Measurements from ENCODE around the gene HAP1.
"Not testable (repeated sequence)": the region's sequence is repeated elsewhere in the genome, so short reads cannot be mapped to it uniquely, and the experiment has no call there.

HAP1 gene

DNA sequence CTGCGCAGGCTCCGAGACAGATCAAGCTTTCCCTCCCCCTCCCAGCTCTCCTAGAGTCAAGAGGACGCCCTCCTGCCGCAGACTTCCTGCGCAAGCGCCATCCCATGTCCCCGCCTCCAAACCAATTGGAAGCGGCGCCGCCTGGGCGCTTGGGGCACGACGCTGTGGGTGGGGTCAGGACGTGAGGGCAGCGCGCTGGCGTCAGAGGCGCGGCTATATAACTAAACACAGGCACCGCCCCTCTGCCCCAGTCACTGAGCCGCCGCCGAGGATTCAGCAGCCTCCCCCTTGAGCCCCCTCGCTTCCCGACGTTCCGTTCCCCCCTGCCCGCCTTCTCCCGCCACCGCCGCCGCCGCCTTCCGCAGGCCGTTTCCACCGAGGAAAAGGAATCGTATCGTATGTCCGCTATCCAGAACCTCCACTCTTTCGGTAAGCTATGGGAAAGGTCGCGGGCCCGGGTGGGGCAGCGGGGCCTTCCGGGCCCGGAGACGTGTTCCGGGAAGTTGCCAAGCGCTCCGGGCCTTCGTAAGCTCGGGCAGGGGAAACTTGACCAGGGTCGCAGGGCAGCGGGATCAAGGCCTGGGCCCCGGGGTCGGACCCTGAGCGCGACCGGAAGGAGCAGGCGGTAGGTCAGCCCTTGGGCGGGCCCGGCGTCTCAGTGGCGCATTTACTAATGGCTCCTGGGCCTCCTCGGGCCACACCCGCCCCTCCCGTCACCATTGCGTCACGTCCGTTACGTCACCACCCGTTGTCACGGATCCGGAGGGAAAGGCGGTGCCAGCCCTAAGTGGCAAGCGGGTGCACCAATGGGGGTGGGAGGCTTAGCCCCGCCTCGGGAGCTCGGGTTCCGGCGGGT is 45.6 kb downstream of the HAP1 start, which contains the start of gene EIF1:
TSS of gene EIF1 (plus strand) at position 245 of the 856 bp plus-strand sequence. CDS start at position 399, 154 bp downstream.
- peak; percentile 99 for DNase-seq

DNA sequence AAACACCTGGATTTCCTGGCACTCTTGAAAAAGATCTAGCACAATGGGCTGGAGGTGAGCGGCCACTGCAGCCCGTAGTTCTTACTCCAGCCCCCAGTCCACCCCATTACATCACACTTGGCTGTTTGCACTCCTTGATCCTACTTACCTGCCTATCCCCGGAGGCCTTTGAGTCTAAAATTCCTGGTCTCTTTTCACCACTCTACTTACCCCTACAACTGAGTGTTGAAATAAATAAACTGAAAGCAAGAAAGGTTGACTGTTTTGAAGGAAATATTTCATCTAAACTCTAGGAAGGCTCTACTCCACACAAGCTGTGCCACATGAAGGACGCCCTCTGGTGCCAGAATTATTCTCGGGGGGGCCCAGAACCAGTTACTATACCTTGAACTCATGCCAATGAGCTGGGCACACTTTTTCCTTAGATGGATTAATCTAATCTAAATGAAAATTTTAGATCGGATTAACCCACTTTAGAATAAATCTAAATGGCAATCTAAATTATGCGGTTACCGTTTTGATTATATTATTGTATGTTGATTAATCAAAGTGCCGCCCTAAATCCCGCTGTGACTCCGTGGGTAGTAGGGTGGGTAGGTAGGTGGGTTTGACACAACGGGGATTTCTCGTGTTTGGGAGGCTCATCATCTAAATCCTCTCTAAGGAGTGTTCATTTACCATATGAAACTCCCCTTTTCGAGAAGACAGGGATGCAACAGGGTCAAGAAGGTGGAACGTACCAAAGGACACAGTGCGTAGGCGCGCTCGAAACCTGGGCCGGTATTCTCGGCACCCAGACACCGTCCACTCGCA is 46.4 kb downstream of the HAP1 start:
- peak; percentile 83 for DNase-seq

DNA sequence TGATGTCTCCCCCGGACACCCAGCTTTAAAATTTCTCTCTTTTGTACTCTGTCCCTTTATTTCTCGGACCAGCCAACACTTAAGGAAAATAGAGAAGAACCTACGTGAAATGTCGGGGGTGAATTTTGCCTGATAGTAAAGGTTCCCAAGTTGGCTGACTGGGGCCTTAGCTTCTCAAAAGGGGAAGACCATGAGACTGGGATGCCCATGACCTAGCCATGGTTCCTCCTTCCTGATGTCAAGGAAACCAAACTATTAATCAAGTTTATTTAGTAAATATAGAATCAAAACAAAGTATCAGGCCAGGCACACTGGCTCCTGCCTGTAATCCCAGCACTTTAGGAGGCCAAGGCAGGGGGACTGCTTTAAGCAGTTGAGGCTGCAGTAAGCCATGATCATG is 48.2 kb downstream of the HAP1 start:
- DNase-seq: no peak

DNA sequence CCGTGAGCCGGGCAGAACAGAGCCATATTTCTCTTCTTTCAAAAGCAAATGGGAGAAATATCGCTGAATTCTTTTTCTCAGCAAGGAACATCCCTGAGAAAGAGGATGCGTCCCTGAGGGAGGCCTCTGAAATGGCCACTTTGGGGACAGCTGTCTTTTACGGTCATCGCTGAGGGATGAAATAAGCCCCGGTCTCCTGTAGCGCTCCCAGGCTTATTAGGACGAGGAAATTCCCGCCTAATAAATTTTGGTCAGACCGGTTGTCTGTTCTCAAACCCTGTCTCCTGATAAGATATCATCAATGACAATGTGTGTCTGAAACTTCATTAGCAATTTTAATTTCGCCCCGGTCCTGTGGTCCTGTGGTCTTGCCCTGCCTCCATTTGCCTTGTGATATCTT is 48.7 kb downstream of the HAP1 start:
- not testable (repeated sequence) for DNase-seq

GRCh38 chr17:41684035-41684434 is 50.4 kb downstream of the HAP1 start:
- DNase-seq: no peak

GRCh38 chr17:41683441-41684007 is 50.9 kb downstream of the HAP1 start:
- no peak for DNase-seq

- DNase-seq: no peak
These were observed 51.8 kb downstream of the HAP1 start for GRCh38 chr17:41682631-41683030.

- DNase-seq: no peak
These were observed 52.7 kb downstream of the HAP1 start for GRCh38 chr17:41681776-41682175.

DNA sequence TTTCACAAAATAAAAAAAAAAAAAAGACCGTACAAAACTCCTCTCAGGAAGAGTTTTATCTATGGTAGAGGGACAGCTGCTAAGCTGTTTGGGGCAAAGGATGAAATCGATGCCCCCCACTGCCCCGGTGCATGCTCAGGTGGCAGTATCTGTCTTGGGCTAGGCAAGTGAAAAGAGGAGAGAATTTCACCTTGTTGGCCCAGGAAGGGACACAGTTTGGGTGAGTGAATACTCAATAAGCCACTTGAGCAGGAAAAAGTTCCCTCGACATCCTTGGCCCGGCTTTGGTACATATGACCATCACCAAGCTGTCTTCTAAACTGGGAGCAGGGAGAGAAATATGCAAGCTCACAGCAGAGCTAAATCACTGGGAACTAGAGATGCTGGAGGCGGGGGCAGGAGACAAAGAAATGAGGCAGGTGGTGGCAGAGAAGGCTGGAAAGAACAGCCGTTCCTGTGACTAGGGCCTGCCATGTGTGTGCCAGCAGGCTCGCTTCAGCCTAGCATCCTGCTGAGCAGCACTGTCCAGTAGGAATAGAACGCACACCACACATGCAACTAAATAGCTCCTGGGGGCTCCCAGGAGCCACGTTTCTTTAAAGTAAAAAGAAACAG is 53.9 kb downstream of the HAP1 start:
- DNase-seq: peak; percentile 55

- no peak for DNase-seq
These were observed 54.6 kb downstream of the HAP1 start for GRCh38 chr17:41679740-41680425.

GRCh38 chr17:41678907-41679739 is 55.3 kb downstream of the HAP1 start:
- DNase-seq: no peak

DNA sequence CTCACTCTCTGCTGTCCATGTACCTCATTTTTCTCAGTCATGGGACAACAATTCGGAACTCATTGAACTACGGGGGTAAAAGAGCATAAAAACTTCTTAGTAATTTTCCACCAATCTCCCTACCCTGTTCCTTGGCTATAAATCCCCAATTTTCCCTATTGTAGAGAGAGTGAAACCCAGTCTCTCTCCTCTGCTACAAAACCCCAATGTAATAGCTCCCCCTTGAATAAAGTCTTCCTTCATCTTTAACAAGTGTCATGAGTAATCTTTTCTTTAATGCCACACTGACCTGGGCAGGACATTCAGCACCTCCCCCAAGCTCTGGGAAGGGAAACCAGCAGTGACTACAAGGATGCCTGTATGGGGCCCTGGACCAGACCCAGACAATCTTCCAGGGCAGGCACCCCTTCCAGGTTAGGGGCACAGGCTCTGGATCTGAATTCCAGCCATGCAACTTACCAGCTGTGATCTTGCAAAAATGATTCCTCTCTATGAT is 56.0 kb downstream of the HAP1 start:
- DNase-seq: no peak

DNA sequence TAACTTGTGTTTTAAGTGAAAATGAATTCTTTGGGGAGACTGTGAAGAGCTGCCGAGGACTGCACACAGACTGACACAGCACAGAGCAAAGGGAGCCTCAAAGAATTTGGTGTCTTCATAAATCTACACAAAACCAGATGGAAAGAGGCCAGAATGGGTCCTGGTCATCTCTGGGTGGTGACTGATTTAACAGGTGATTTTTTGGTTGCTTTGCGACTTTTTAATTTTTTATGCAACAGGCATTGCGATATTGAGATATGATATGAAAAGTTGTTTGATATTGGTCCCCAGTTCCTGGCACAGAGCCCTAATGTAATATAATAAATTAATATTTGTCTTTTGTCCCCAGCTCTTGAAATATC is 58.4 kb downstream of the HAP1 start:
- no peak for DNase-seq

- not testable (repeated sequence) for DNase-seq
These were observed 59.0 kb downstream of the HAP1 start for GRCh38 chr17:41675157-41676057.

Data from NCI-H1092 treated with DMSO at 0.1 percent for 48 hours (cell line).